HepG2 (cell line): ENCODE data around the gene RAPGEF5.

Experiments used
- CEBPB ChIP-seq: IDR thresholded peaks from 2 replicates; pipeline ENCODE4 v1.6.1; 2011; ENCODE audit warnings: low read depth, low read length, improper control_type of control experiment, borderline replicate concordance
- GMEB1 ChIP-seq: sonication (generic); formaldehyde crosslinking; IDR thresholded peaks from 2 replicates; pipeline ENCODE4 v1.5.1; 2020; ENCODE audit warnings: missing genetic modification reagents, mild to moderate bottlenecking, borderline replicate concordance
- HMGXB4 ChIP-seq, 2 experiments: sonication (generic) in 1 of 2; formaldehyde crosslinking in 1 of 2; IDR thresholded peaks; 2 replicates each; pipeline versions ENCODE4 v1.4.0 to v1.6.1; 2018 to 2020; ENCODE audit warnings: missing genetic modification reagents in 2 of 2, borderline replicate concordance in 1 of 2, low read depth in 1 of 2, mild to moderate bottlenecking in 1 of 2, missing biosample characterization in 1 of 2
- KAT7 ChIP-seq: IDR thresholded peaks from 2 replicates; pipeline ENCODE4 v1.6.1; 2018; ENCODE audit warnings: borderline replicate concordance, missing compliant biosample characterization
- PHF8 ChIP-seq: sonication (generic); formaldehyde crosslinking; IDR thresholded peaks from 2 replicates; pipeline ENCODE4 v1.5.0; 2020; ENCODE audit warnings: missing genetic modification reagents
- PLRG1 ChIP-seq: fragments of 450-650 bp; conservative IDR thresholded peaks from 2 replicates; pipeline ENCODE4 v1.6.1; 2016
- POLR2G ChIP-seq: fragments of 200-400 bp; formaldehyde crosslinking; IDR thresholded peaks from 2 replicates; pipeline ENCODE4 v1.6.1; 2018; ENCODE audit warnings: mild to moderate bottlenecking, low read depth, low read length, moderate library complexity
- SMARCE1 ChIP-seq: fragments of 450-650 bp; IDR thresholded peaks from 2 replicates; pipeline ENCODE4 v1.6.1; 2017; ENCODE audit warnings: borderline replicate concordance
- XRCC5 ChIP-seq: fragments of 200-400 bp; formaldehyde crosslinking; optimal IDR thresholded peaks from 2 replicates; pipeline ENCODE3; 2017; ENCODE audit warnings: mild to moderate bottlenecking, low read length

GRCh38 chr7:22208799-22209198 lies 148.2 kb downstream of the RAPGEF5 start:
- TF ChIP-seq CEBPB (no peak), PLRG1 (no peak), GMEB1 (no peak), SMARCE1 (no peak), POLR2G (no peak), XRCC5 (no peak), KAT7 (CRISPR knock-in tag) (no peak), HMGXB4 (CRISPR knock-in tag; IDR thresholded peaks at IDR 0.05; ENCODE audit: borderline replicate concordance in 1 of 2, low read depth in 1 of 2) (no peak), PHF8 (CRISPR knock-in tag) (no peak)
